ENCODE results near the gene ITPKB. TPM values are rescaled to one million over a fixed set of nuclear protein-coding genes. Genes with fewer than 3 reads are reported as not detected.

The ITPKB gene
- total RNA-seq, 2 experiments from 2014 or later = 40.3 to 40.9 TPM

DNA sequence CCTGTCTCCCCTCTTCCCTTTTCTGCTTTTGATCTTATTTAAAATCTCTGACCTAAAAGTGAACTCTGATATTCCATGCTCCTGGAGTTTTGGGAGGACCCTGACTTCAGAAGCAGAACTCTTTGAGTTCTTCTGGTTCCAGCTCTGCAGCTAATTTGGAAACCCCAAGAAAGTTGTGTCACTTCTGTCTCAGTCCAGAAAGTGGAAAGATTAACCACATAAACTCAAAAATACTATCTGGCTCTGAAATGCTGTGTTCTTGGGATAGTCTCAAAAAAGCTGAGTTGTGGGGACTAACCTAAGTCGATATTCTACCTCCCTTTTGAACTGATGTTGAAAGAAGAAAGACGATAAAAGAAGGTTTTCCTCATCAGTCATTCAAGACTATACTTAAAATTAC is 59.8 kb downstream of the ITPKB start:
- Mint-ChIP-seq H3K4me3 (peak overlapping the region; percentile 67), H3K9me3 (no peaks in the 10 kb centered on the region), H3K36me3 (ENCODE audit: low read depth) (peaks cover 17% of the 10 kb centered on the region), H3K4me1 (ENCODE audit: low read depth) (peaks cover 96% of the 10 kb centered on the region), H3K27me3 (ENCODE audit: low read depth) (no peaks in the 10 kb centered on the region), H3K27ac (peak overlapping the region; percentile 92)
- CTCF ChIA-PET = interaction anchor here (0.9 to 2.1 kb wide), 5 partner anchors 13 to 136 kb away, joined by 3 to 9 read pairs (median 3); no protein-coding TSS in a partner anchor
- intact Hi-C loops (cut with micrococcal nuclease) = no loop called here
- DNase-seq = no peak

DNA sequence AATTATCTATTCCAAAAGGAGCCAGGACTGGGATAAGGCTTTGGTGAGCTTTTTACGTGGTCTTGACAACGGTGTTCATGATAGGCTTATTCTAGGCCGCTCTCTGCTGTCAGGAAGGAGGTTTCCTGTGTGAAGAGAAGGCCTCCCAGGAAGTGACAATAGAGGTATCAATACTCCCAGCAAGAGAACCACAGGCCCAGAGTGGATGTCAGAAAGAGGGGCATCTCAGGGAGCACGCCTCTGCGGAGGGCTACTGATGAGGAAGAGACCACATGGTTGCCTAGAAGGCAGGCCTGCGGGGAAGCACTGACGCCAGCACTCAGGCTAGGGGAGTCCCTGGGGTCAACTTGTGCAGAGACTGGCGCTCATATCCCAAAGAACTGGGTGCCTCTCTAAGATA is 60.4 kb downstream of the ITPKB start:
- no peaks in the 10 kb centered on the region for H3K9me3 Mint-ChIP-seq
- peaks cover 13% of the 10 kb centered on the region for H3K36me3 Mint-ChIP-seq (ENCODE audit: low read depth)
- peak overlapping the region; percentile 92 for H3K27ac Mint-ChIP-seq
- H3K4me1 Mint-ChIP-seq (ENCODE audit: low read depth) = peaks cover 95% of the 10 kb centered on the region
- intact Hi-C loops (cut with micrococcal nuclease) = no loop called here
- H3K4me3 Mint-ChIP-seq = peak overlapping the region; percentile 67
- peak; percentile 66 for DNase-seq
- CTCF ChIA-PET = interaction anchor here (0.9 to 2.5 kb wide), 6 partner anchors 10 to 137 kb away, joined by 3 to 20 read pairs (median 3); no protein-coding TSS in a partner anchor
- no peaks in the 10 kb centered on the region for H3K27me3 Mint-ChIP-seq (ENCODE audit: low read depth)

DNA sequence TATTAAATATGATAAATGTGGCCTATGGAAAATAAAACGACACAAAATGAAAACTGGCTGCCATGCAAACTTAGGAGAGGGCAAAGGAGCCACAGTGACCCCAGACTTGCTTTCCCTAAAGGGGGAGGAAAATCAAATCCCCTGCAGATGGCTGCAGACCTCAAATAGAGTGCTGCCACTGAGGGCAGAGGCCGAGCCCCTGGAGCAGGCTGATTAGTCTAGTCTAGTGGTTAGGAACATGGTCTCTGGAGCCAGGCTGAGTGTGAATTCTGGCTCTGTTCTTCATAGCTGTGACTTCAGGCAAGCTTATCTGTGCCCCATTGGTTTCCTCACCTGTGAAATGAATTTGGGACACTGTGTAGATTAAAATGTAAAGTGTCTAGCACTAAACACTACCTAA is 60.8 kb downstream of the ITPKB start:
- intact Hi-C loops (cut with micrococcal nuclease) = no loop called here
- H3K27me3 Mint-ChIP-seq (ENCODE audit: low read depth) = no peaks in the 10 kb centered on the region

DNA sequence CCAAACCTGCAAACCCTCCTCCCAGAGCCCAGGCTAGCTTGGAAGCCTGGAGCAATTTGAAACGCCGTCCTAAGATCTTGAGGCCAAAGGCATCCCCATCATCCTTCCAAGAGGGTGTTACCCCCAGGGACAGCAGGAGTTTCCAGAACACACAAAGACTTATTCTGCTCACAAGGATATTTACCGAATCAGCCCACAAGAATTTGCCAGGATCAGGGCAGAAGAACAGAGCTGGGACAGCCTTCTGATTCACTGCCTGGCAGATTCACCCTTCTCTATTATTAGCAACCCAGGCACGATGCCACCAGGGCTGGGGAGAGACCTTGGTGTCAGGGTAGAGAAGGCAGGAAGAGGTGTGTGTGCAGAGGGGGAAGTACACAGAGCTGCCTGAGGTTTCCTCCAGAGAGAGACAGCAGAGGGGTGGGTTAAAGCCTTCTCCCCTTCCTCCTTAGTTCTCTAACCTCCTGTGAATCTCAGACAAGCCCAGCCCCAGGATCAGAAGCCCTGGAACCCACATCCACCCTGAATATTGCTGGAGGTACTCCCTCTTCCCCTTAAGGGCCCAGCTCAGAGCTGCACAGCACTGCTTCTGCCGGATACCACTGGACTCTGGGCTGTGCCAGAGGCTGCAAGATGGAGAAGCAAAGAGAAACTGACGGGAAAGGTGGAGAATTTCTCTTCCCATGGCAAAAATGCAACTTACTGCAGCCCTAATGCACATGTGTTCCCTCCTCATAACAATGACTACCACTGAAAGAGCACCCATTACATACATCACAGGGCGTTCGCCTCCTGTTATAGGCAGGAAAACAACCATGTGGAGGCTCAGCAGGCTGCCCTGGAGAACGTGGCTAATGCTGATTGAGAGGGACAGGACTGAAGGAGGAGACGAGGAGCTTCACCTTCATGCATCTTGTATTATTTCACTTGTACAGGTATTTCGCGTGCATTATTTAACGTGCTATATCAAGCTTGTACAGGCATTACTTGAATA is 61.8 kb downstream of the ITPKB start:
- H3K27ac Mint-ChIP-seq = peak overlapping the region; percentile 92
- intact Hi-C loops (cut with micrococcal nuclease) = loop anchor here (1.0 kb wide), 4 partner anchors 14 to 34 kb away; no protein-coding TSS in a partner anchor
- H3K4me3 Mint-ChIP-seq = peak overlapping the region; percentile 65
- no peaks in the 10 kb centered on the region for H3K9me3 Mint-ChIP-seq
- H3K4me1 Mint-ChIP-seq (ENCODE audit: low read depth) = peaks cover 90% of the 10 kb centered on the region
- CTCF ChIA-PET = interaction anchor here (0.6 to 2.5 kb wide), 9 partner anchors 9 to 67 kb away, joined by 3 to 20 read pairs (median 4); no protein-coding TSS in a partner anchor
- DNase-seq = peak; percentile 92
- peaks cover 11% of the 10 kb centered on the region for H3K36me3 Mint-ChIP-seq (ENCODE audit: low read depth)
- no peaks in the 10 kb centered on the region for H3K27me3 Mint-ChIP-seq (ENCODE audit: low read depth)

More for the DNA sequence above, 60.8 kb downstream of the ITPKB start:
- CTCF ChIA-PET = interaction anchor here (0.9 to 2.5 kb wide), 4 partner anchors 10 to 137 kb away, joined by 3 to 20 read pairs (median 6); no protein-coding TSS in a partner anchor
- peaks cover 11% of the 10 kb centered on the region for H3K36me3 Mint-ChIP-seq (ENCODE audit: low read depth)
- H3K27ac Mint-ChIP-seq = peak overlapping the region; percentile 92
- no peaks in the 10 kb centered on the region for H3K9me3 Mint-ChIP-seq
- peak overlapping the region; percentile 67 for H3K4me3 Mint-ChIP-seq
- no peak for DNase-seq
- peaks cover 92% of the 10 kb centered on the region for H3K4me1 Mint-ChIP-seq (ENCODE audit: low read depth)

DNA sequence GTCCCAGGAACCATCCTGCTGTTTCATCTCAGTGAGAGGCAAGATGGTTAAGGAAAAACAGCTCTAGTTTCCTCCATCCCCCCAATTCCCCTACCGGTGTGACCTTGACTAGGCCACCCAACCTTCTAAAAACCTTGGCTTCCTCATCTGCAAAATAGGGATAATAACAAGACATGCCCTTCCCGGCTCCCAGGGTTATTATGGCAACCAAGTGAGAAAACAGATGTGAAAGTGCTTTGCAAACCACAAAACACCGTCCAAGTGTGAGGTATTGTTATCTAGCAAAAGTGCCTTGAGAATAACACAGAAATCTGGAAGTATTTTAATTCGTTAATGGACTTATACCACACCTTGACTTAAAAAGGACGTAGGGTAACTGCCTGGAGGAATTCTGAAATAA is 62.7 kb downstream of the ITPKB start:
- Mint-ChIP-seq H3K4me1 (ENCODE audit: low read depth) (peaks cover 93% of the 10 kb centered on the region), H3K36me3 (ENCODE audit: low read depth) (peaks cover 14% of the 10 kb centered on the region), H3K27me3 (ENCODE audit: low read depth) (no peaks in the 10 kb centered on the region), H3K9me3 (no peaks in the 10 kb centered on the region), H3K27ac (peak overlapping the region; percentile 92), H3K4me3 (peak overlapping the region; percentile 65)
- intact Hi-C loops (cut with micrococcal nuclease) = no loop called here
- CTCF ChIA-PET = interaction anchor here (0.9 to 2.5 kb wide), 6 partner anchors 8 to 57 kb away, joined by 4 to 20 read pairs (median 4); no protein-coding TSS in a partner anchor
- DNase-seq = no peak

DNA sequence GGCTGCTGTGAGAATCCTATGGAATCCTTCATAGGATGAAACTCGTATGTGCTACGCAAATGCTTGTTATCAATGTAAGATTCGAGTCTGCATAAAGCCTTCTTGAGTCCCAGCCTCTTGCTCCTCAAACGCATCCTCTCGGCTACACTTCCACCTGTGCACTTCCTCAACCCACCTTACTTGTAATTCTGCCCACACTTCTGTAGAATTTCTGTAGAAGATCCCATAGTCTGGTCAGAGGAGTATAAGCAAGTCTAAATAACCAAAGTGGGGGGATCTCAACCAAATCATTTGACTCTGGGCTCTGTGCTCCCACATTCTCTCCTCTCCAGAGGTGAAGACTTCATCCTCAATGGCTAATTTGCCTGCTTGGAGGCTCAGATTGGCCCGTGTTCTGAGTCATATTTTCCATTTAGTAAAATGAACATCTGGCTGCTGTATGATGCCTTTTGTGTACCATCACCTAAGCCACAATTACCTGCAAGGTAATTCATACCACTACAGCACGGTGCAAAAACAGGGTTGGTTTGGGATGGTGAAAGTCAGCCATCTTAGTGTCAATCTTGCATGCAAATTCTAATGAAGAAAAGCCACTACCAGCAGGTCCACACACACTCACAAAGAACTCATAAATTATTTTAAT is 63.2 kb downstream of the ITPKB start:
- Mint-ChIP-seq H3K4me1 (ENCODE audit: low read depth) (peaks cover 94% of the 10 kb centered on the region), H3K36me3 (ENCODE audit: low read depth) (peaks cover 14% of the 10 kb centered on the region), H3K27me3 (ENCODE audit: low read depth) (no peaks in the 10 kb centered on the region), H3K27ac (peak overlapping the region; percentile 92), H3K9me3 (no peaks in the 10 kb centered on the region), H3K4me3 (peak overlapping the region; percentile 59)
- peak; percentile 58 for DNase-seq
- intact Hi-C loops (cut with micrococcal nuclease) = loop anchor here (1.0 kb wide), 1 partner anchor 63 kb away; the partner anchor contains the start of gene ITPKB
- CTCF ChIA-PET = interaction anchor here (2.5 kb wide), 1 partner anchor 20 kb away, joined by 5 read pairs; no protein-coding TSS in a partner anchor

DNA sequence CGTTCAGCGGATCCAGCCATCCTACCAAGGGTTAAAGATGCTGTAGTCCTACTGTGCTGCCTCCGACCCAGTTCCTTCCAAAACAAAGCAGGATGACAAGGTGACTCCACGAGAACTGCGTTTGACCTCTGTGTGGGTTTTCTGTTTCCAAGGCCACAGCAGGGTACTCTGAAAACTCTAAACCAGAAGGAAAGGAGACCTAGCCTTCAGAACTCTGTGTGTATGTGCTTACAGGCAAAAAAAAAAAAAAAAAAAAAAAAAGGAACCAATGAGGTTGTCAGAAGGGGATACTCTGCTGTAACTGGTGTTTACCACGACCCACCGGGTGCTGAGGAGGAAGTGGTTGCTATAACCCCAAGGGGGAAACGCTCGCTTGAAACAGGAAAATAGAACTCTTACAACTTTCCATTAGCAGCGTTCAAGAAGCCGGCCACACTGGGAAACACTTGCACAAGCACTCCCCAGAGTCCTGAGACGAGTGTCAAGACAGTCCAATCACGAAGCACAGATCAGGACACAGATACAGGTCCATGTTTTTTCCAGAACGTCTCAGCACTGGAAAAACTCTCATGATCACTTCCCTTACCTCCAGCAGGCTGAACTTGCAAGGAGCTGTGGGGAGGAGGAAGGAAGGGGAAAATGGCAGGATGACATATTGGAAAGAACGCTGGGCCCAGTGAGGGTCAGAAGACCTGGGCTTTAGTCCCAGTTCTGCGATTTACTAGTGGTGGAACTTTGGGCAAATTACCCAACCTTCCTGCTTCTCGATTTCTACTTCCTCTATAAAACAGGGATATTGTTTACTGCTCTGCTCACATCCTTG is 64.0 kb downstream of the ITPKB start:
- peak; percentile 81 for DNase-seq
- intact Hi-C loops (cut with micrococcal nuclease) = loop anchor here (1.0 kb wide), 1 partner anchor 64 kb away; the partner anchor contains the start of gene ITPKB
- Mint-ChIP-seq H3K9me3 (no peaks in the 10 kb centered on the region), H3K4me1 (ENCODE audit: low read depth) (peaks cover 93% of the 10 kb centered on the region), H3K27me3 (ENCODE audit: low read depth) (no peaks in the 10 kb centered on the region), H3K27ac (peak overlapping the region; percentile 92), H3K4me3 (peak overlapping the region; percentile 59), H3K36me3 (ENCODE audit: low read depth) (peaks cover 14% of the 10 kb centered on the region)
- CTCF ChIA-PET = interaction anchor here (2.5 kb wide), 1 partner anchor 21 kb away, joined by 5 read pairs; no protein-coding TSS in a partner anchor

DNA sequence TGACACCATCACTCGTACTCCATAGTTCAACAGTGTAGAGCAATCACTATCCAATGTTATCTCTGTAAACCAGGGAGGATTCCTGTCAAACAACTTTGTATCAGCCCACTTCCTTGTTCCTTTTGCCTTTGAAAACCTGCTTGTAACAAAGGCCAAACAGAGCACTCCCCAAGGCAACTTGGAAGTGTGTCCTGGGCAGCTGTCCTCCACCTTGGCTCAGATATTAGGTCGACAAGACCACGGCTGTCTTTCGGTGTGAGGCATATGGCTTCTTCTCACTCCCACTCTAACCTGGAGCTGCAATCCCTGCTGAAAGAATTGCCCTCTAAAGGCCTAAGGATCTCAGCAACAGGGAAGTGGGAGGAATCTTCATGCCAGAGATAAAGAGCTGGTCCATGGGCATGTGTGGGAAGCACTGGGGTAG is 66.7 kb downstream of the ITPKB start:
- DNase-seq = no peak
- CTCF ChIA-PET = no interaction called here
- intact Hi-C loops (cut with micrococcal nuclease) = no loop called here
- Mint-ChIP-seq H3K27me3 (ENCODE audit: low read depth) (no peaks in the 10 kb centered on the region), H3K27ac (peak overlapping the region; percentile 92), H3K9me3 (no peaks in the 10 kb centered on the region), H3K4me3 (no peak overlapping the region), H3K4me1 (ENCODE audit: low read depth) (peaks cover 83% of the 10 kb centered on the region), H3K36me3 (ENCODE audit: low read depth) (peaks cover 10% of the 10 kb centered on the region)

DNA sequence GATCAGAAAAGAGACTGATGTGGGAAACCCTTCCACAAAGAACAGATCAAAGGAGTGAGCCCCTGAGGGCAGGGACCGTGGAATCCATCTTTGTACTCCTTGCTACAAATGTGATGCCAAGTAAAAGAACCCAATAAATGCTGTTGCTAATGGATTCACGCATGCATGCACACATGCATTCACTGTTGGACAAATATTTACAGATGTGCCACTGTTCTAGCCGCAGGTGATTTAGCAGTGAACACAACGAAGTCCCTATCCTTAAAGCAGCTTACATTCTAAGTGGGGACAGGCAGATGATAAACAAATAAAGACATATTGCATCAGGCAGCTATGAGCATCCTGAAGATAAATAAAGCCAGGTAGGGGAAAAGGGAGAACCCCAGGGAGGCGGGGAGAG is 67.8 kb downstream of the ITPKB start:
- Mint-ChIP-seq H3K4me3 (no peak overlapping the region), H3K27ac (peak overlapping the region; percentile 92), H3K36me3 (ENCODE audit: low read depth) (peaks cover 8% of the 10 kb centered on the region), H3K4me1 (ENCODE audit: low read depth) (peaks cover 83% of the 10 kb centered on the region), H3K9me3 (no peaks in the 10 kb centered on the region), H3K27me3 (ENCODE audit: low read depth) (no peaks in the 10 kb centered on the region)
- DNase-seq = no peak
- CTCF ChIA-PET = interaction anchor here (1.0 to 1.1 kb wide), 3 partner anchors 17 to 45 kb away, joined by 3 to 5 read pairs (median 3); no protein-coding TSS in a partner anchor
- intact Hi-C loops (cut with micrococcal nuclease) = loop anchor here (1.0 kb wide), 1 partner anchor 8 kb away; no protein-coding TSS in a partner anchor

DNA sequence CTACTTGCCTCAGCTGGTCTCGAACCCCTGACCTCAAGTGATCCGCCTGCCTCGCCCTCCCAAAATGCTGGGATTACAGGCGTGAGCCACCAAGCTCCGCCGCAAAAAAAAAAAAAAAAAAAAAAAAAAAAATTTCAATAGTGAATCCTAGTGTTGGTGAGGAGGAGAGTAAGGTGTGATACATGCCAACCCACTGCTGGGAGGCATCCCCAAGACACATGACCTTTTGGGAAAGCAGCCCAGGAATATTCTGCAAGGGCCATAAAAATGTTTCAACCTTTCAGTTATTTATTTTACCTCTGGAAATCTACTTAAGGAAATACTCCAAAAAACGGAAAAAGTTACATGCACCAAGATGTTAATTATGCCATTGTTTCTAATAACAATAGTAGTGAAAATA is 69.0 kb downstream of the ITPKB start:
- Mint-ChIP-seq H3K27ac (no peak overlapping the region), H3K27me3 (ENCODE audit: low read depth) (no peaks in the 10 kb centered on the region), H3K4me3 (no peak overlapping the region), H3K36me3 (ENCODE audit: low read depth) (peaks cover 10% of the 10 kb centered on the region), H3K9me3 (no peaks in the 10 kb centered on the region), H3K4me1 (ENCODE audit: low read depth) (peaks cover 83% of the 10 kb centered on the region)
- intact Hi-C loops (cut with micrococcal nuclease) = no loop called here
- DNase-seq = no peak
- CTCF ChIA-PET = no interaction called here

DNA sequence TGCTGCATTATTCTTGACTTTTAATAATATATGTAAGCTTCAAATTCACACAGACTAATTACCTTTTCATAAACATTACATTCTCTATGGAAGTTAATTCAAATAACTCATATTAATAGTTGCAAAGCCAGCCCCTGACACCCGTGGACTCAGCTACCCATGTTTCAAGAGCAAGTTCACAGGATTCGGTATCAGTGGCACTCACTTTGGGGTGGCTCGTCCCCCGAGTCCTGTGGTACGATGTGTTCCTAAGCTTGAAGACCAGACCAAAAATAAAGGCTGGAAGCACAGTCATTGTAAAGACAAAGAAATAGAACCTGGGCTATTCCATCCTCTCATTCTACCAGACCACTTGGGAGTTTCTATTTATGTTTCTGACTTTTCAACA is 70.9 kb downstream of the ITPKB start:
- Mint-ChIP-seq H3K4me3 (no peak overlapping the region), H3K27ac (peak overlapping the region; percentile 31), H3K27me3 (ENCODE audit: low read depth) (no peaks in the 10 kb centered on the region), H3K9me3 (no peaks in the 10 kb centered on the region), H3K36me3 (ENCODE audit: low read depth) (peaks cover 6% of the 10 kb centered on the region), H3K4me1 (ENCODE audit: low read depth) (peaks cover 88% of the 10 kb centered on the region)
- CTCF ChIA-PET = interaction anchor here (0.9 to 1.3 kb wide), 5 partner anchors 9 to 35 kb away, joined by 3 to 7 read pairs (median 4); no protein-coding TSS in a partner anchor
- DNase-seq = no peak
- intact Hi-C loops (cut with micrococcal nuclease) = no loop called here
